Left renal cortex interstitium (tissue), 4 donors: ENCODE data around the gene AHSA1. TPM values are rescaled to one million over a fixed set of nuclear protein-coding genes. Genes with fewer than 3 reads are reported as not detected.

Source experiments
- DNase-seq, 4 donors: peaks; one replicate each; pipeline ENCODE4 v3.0.0-alpha.2; 2013; ENCODE audit warnings: low read depth in 4 of 4, low spot score in 2 of 4, missing footprints in 1 of 4
- polyA plus RNA-seq, 4 donors: library from polyadenylated mRNA; unstranded; fragments of 120-200 nt; gene quantifications; one replicate each; pipeline ENCODE4 v1.2.1, GENCODE V29; 2013; ENCODE audit not compliant: insufficient read length in 4 of 4

AHSA1 gene
- polyA plus RNA-seq, 4 donors = 186 to 225 (median 202) TPM

DNA sequence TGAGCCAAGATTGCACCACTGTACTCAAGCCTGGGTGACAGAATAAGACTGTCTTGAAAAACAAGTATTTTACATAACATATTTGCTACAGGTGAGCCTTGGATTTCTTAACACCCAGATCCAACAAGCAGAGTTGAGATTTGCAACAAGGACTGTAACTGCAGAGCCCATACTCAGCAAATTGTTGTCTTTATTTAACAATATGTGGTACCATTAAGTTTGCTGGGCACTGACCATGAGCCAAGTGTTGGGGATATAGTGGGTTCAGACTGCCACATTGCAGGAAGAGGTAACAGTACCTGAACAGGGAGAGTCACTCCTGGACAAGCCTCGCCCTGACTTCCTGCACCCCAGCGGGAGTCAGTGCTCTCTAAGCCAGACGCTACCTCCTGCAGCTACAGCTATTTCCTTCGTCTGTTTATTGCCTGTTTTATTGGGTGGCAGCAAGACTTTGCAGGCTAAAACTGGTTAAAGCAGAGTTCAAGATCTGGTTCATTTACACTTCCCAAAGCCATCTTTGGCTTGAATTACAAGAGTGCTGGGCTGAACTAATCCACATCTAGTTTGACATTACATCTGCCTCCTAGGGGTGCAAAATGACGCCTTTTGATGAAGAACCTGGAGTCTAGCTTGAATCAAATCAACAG lies 12.5 kb downstream of the AHSA1 start:
- no peak for DNase-seq

DNA sequence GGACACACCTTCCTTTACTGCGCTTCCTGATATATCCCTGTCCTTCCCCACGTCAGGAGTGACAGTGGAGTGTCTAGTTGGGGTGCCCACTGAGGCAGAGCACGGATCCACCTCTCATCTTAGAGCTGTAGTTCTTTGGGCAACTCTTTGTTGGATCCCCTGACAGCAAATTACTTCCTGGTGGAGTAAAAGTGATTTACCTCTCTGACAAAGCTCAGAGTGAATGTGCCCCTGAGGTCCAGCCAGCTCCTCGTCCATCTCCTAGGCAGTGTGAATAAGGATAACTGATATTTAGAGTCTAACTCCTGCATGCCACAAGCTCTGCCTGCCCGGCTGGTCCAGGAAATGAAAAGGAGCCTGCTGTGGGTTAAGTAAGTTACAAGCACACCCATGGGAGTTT lies 16.0 kb downstream of the AHSA1 start:
- DNase-seq = no peak

DNA sequence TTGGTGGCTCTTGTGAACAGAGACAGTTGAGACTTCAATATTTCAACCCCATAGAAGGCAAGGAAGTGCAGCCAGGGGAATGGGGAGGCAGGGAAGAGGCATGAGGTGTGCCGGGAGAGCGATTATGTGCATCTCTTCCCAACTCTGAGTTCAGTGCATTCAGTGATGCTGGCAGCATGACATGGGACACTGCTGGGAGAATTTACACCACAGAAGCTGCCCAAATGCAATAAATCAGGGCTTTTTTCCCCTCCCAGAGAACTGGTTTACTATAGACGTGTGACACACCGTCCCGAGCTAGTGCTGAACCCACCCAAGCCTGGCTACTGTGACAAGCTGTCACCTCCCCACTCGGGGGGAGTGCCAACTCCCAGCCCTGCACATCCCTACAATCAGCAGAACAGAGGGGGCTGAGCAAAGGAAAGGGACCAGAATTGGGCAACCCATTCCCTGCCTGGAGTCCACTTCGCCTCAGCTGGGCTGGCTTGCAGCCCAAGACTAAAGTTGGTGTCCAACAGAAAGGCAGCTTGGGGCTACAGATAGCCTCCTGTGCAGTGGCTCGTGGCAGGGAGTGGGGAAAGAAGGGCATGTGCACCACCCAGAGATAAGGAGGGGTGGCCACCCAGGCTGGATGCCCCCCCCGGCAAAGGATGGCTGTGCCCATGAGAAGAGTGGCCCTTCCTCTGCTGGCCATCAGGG lies 16.7 kb downstream of the AHSA1 start:
- no peak for DNase-seq

DNA sequence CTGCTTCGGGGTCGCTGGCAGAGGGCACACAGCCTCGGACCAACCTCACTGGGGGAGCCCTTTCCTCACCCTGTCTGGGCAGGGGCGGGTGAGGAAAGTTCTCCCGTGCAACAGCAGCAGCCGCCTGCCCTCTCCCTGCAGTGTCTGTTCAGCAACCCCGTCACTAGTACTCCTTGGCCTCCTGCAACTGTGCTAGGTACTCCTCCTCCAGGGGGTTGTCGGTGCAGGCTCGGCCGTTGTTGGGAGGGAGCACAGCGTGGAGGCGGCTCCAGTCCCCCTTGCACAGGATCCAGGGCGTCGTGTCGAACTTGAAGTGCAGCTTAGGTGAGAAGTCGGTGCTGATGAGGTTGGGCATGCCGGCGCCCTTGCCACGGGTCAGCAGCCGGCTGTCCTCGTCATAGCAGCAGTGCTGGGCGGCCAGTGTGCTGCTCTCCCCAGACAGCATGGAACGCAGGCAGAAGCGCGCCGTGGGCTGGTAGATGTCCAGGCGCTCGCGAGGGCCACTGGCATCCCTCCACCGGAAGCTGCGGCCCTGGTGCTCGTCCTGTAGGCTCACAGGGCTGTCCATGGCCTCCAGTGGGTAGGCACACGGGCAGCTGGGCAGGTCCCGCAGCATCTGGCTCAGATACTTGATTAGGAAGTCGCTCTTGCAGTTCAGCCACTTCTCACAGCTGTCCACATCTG lies 17.7 kb downstream of the AHSA1 start:
- no peak for DNase-seq

DNA sequence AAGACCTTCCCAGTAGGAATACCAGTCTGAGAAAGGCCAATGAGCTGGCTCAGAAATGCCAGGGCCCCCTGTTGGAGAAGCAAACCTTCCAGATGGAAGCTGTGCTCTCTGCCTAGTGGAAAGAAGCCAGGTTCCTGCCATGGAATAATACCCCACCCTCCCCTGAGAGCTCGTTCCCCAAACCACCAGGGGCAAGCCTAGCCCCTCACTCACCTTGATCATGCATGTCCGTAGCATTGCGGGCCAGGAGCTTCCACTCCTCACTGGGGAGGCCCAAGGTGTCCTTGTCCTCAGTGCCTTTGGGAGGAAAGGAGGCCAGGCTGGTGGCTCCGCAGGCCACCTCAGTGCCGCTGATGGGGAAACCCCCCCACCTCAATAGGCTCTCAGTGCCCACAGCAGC lies 20.1 kb downstream of the AHSA1 start:
- DNase-seq = no peak

DNA sequence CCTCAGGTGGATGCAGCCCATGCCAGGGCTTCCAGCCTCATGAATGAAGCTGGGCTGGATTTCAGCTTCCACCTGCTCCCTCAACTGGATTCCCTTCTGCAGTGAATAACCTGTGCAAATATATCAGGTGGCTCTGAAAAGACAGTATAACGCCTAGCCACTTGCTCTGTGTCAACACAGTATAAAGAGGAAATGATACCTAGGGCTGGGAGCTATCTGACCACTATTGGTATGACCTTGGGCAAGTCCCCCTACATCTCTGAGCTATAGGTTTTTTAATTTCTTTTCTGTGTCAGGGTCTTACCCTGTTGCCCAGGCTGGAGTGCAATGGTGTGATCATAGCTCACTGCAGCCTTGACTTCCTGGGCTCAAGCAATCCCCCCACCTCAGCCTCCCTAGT lies 20.9 kb downstream of the AHSA1 start:
- no peak for DNase-seq

DNA sequence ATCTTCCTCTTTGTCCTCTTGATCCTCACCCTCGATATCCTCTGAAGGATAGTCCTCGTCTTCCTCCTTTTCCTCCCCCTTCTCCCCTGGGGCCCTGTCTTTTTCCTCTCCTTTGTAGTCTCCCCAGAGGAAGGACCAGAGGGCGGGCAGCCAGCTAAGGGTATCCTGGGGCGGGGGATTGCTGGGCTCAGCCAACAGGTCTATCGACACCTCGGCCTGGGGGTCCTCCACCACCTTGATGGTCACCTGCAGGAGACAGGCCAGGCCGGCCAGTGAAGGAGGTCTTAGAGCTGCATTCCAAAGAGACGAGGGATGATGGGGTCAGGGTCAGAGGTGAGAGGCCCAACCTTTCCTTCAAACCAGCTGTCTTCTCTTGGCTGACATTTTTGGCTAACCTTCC lies 24.5 kb downstream of the AHSA1 start:
- no peak for DNase-seq

DNA sequence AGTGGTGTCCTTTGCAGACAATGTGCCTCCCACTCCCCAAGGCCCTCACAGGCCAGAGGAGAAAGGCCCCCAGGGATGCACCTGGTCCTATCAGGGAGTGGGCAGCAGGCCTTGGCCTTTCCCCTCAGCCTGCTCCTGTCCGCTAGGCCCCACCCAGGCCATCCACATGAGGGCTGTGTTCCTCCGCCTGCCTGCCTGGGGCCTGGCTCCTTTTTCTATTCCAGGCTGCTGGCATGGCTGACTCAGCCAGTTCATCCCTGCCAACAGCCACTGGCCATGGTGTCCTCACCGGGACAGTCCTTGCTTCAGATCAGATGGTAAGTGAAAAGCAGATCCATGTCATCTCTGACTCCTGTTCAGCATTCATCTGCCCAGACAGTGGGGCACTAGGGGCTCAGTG lies 27.4 kb downstream of the AHSA1 start:
- DNase-seq = no peak

DNA sequence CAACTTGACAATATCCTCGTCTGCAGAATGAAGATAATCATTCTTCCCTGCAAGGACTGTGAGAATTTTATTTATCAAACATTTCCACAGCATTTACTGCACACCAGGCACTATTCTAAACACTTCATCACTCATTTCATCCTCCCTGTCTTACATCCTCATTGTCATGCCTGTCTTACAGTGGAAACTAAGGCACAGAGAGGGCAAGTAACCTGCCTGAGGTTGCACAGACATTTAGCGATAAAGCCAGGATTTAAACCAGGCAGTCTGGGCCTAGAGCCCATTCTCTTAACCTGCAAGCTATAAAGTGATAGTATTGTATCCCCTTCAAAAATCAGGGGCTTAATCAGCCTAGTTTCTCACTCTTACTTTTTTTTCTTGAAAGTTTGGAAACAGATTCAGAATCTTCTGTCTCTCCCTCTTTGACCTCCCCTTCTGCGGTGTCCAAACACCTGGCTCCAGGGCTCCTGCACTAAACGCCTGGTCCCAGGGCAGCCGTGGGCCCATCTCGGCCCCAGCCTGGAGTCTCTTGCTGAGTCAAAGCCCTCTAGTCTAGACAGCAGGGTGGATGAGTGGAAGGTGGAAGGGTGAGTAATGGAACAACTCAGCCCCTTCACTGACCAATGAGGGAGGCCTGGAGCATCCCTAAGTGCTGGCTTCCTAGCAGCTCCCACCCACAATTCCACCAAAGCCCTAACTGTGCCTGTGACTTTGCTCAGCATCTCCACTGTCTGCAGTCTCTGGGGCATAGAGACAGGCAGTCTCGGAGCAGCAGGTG lies 28.2 kb downstream of the AHSA1 start:
- no peak for DNase-seq

DNA sequence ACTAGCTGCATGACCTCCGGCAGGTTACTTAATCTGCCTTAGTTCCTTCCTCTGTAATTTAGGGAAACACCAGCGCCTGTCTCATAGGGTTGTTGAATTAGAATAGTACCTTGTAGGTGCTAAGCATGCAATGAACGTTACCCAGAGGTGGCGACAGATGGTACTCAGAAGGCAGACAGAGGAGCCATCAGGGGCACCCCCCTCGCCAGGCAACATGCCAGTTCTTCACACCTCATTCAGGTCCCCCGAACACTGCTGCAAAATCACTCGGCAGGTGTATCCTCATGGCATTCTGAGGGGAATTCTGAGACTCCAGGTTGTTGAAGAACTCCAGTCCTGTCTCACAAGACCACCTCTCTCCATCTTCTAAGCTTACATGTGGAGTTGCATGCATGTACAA lies 30.7 kb downstream of the AHSA1 start:
- DNase-seq = no peak

DNA sequence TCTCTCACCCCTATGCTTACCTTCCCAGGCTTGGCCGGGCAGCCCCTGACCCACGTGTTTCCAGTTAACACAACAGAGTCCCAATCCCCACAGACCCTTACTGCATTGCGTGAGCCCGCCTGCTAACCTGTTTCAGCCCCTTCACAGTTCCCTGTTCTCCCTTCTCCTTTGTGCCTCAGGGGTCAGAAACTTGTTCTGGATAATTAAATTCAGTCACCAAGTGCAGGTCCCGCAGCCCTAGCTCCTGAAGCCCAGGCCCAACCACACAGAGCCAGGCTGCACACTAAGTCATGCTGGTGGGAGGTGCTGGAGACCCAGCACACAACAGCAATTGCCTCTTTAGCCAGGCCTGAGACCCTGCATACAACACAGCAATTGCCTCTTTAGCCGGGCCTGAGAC lies 31.1 kb downstream of the AHSA1 start:
- DNase-seq = no peak

DNA sequence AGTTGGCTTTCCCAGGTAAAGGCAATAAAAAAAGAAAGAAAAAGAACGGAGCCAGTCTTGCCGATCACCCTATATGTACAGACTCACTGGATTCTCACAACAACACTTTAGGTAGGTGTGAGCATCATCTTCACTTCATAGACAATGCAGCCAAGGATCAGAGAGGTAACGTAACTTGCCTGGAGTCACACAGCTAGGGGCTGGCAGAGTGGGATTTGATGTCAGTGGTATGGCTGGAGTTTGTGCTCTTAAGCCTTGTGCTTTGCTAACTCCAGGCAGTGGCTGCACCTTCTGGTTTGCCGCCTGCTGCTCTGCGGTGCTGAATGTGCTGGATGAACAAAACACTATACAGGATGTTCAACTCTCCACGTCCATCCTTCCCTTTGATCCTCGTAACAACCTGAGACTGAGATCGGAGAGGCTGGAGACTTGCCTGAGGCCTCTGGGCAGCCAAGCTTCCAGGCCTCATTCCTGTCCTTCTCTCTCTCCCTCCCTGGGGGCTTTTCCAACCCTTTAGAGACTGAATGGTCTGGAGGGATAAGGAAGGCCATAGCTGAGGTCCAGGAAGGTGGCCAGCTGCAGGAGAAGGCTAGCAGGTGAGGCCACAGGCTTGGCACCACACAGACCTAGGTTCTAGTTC lies 32.6 kb downstream of the AHSA1 start:
- no peak for DNase-seq

DNA sequence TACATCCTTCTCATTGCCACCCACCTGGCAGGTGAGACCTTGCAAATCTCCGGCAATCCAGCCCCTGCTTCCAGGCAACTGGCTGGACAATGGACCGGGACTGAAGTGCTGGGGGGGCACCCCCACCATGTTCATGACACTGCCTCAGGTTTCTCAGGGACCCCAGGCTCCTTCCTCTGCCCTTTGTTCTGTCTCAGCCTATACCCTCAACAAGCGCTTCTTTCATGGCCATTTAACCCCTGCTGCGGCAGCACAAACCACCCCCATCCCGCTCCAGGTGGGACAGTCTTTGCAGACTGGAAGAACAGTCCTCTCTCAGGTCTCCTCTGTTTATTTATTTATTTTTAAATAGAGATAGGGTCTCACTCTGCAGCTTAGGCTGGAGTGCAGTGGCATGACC lies 33.2 kb downstream of the AHSA1 start:
- DNase-seq = no peak

DNA sequence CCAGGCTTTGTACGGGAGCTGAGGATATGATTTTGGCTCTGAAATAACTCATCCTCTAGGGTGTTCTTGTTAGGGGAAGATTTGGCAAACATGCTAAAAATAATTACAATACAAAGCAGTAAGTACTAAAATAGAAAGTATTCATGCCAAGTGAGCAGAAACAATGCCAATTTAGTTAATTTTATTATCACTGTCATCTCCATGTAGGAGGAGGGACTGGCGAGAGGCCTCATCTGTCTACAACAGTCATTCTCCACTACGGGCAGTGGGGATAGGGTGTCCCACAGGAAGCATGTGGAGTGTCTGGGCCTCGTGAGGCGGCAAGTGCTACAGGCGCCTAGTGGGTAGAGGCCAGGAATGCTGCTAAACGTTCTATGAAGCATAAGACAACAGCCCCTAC lies 37.4 kb downstream of the AHSA1 start:
- no peak for DNase-seq

DNA sequence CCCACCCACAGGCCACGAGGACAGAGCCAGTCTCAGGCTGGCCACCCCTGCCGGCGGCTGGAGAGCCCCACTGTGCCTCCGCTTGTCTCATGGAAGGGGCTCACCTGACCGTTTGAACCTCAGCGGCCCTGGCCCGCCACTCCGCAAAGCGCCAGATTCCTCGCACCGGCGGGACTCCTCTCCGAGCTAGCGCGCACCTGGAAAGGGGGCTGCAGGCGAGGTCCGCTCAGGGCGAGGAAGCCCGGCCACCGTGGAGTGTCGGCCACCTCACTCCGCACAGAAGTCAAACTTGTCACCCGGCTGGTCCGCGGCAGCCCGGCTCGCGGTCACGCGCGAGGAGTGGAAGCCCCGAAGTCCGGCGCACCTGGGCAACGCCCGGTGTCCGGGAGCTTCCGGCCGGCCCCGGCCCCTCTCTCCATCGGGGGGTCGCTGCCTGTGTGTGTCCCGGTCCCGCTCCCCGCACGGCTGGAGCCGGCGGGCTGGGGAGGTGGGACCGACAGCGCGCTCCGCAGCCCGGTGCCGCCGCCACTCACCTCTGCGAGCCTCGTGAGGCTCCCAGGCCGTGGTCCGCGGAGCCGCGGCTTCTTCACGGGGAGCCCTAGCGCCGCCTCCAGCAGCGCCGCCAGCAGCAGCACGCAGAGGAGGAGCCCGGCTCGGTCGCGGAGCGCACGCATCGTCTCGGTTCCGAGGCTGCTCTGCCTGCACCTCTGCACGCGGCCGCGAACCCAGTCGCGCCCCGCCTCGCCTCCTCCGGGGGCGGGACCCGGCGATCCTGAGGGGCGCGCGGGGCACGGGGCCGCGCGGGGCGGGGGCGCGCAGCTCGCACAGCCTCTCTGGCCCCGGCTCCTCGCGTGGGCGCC lies 40.5 kb downstream of the AHSA1 start, which contains the start of gene ISM2:
Gene ISM2, minus strand, starts transcription at position 697 of the 860 bp plus-strand sequence. Its CDS starts 23 bp downstream, at position 674.
- no peak for DNase-seq

DNA sequence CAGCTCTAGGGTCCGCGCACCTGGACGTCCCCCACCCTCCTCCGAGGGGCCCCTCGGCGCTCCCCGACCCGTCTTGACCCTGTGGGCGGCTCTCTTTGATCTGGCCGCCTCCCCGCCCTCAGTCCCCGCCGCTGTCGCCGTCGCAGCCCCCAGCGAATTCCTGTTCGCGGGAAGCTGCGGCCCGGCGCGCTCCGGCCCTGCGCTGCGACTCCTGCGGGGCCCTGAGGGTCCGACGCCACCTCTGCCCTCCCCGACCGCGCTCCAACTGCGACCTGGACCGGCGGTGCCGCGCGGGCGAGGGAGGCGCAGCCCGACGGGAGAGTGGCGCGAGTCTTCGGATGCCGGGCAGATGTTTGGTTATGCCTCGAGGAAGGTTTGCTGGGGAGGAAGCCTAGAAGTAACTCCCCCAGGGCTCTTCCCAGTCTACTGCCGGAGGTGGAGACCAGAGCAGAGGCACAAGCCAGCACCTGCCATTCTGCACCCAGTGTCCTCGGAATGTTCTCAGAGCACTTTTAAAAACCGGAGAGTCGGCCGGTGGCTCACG lies 41.2 kb downstream of the AHSA1 start:
- DNase-seq = no peak

DNA sequence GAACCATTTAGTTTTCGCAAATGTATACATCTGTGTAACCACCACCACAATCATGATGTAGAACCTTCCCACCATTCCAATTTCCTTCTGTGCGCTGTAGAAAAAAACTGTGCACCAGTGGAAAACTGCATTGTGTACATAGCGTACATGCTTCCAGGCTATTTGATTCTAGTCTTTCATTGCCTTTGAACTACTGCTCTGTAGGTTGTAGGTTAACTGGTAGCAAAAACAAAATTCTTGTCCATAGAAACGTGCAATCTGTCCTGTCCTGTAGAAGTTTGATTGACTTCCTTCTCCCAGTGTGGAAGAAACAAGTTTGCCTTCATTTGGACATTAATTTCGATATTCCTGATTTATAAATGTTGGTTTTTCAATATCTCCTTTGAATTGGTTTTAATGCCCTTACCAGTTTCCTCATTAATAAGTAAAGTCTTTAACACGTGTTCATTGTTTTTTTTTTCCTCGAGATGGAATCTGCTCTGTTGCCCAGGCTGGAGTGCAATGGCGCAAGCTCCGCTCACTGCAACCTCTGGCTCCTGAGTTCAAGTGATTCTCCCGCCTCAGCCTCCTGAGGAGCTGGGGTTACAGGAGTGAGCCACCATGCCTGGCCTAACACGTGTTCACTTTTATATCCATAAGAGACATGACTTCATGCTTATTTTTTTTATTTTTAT lies 44.4 kb downstream of the AHSA1 start:
- no peak for DNase-seq

DNA sequence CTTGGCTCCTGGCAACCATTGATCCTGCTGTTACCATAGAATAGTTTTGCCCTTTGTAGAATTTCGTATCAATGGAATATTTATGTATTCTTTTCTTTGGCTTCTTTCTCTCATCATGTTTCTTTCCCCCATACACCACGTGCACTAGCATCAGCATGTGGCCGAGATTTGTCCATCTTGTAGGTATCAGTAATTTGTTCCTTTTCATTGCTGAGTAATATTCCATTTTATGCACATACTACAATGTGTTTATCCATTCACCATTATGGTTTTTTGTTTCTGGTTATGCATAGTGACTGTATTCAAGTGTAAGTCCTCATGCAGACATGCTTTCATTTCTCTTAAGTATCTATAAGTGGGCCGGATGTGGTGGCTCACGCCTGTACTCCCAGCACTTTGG lies 45.2 kb downstream of the AHSA1 start:
- DNase-seq = no peak

DNA sequence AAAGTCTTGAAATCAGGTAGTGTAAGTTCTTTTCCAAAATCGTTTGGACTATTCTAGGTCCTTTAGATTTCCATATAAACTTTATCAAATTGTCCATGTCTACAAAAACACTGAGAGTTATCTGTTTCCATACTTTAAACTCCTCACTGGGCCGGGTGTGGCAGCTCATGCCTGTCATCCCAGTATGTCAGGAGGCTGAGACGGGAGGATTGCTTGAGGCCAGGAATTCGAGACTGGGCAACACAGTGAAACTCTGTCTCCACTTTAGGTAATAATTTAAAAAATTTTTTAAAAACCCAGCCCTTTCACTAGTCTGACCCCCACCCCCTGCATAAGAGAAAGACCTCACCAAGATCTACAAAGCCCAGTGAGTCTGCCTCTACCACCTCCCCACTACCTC lies 47.1 kb downstream of the AHSA1 start:
- DNase-seq = no peak
